Neural progenitor cell (in vitro differentiated cells): Measurements from ENCODE around the gene MACIR. TPM values are rescaled to one million over a fixed set of nuclear protein-coding genes. Genes with fewer than 3 reads are reported as not detected.

Experiments
- DNase-seq: peaks from one replicate; pipeline ENCODE4 v3.0.0-alpha.2; 2016; ENCODE audit warnings: low spot score
- H2AFZ ChIP-seq: fragments of 200-600 bp; sonication (generic); replicated peaks from 2 replicates; pipeline ENCODE4 v1.6.1; 2016; ENCODE audit warnings: antibody characterized with exemption
- H3F3A ChIP-seq: fragments of 200-600 bp; sonication (generic); 2 replicates; pipeline ENCODE4 v1.6.1; 2016; ENCODE audit warnings: antibody characterized with exemption, low read depth
- H3K27ac ChIP-seq: fragments of 200-600 bp; sonication (generic); 2 replicates; pipeline ENCODE4 v1.5.1; 2016; ENCODE audit warnings: mild to moderate bottlenecking
- H3K27me3 ChIP-seq: fragments of 200-600 bp; sonication (generic); 2 replicates; pipeline ENCODE4 v1.6.1; 2016; ENCODE audit warnings: mild to moderate bottlenecking, moderate library complexity
- H3K36me3 ChIP-seq: fragments of 200-600 bp; sonication (generic); 2 replicates; pipeline ENCODE4 v1.5.1; 2016
- H3K4me1 ChIP-seq: fragments of 200-600 bp; sonication (generic); 2 replicates; pipeline ENCODE4 v1.6.1; 2016; ENCODE audit warnings: mixed run types
- H3K4me2 ChIP-seq: fragments of 200-600 bp; sonication (generic); 2 replicates; pipeline ENCODE4 v1.6.1; 2016
- H3K4me3 ChIP-seq: fragments of 200-600 bp; sonication (generic); 2 replicates; pipeline ENCODE4 v1.5.1; 2016
- H3K79me2 ChIP-seq: fragments of 200-600 bp; sonication (generic); 2 replicates; pipeline ENCODE4 v1.6.1; 2016; ENCODE audit warnings: low read depth
- H3K9ac ChIP-seq: fragments of 200-600 bp; sonication (generic); 2 replicates; pipeline ENCODE4 v1.6.1; 2016
- H3K9me3 ChIP-seq: fragments of 200-600 bp; sonication (generic); 2 replicates; pipeline ENCODE4 v1.5.1; 2016; ENCODE audit warnings: low read depth
- H4K20me1 ChIP-seq: fragments of 200-600 bp; sonication (generic); 2 replicates; pipeline ENCODE4 v1.6.1; 2016; ENCODE audit warnings: low read depth
- H3K27ac Mint-ChIP-seq: 3 replicates; pipeline ENCODE4 v1.8.0; 2021; ENCODE audit warnings: mixed read lengths
- H3K27me3 Mint-ChIP-seq: 2 replicates; pipeline ENCODE4 v1.8.0; 2022; ENCODE audit warnings: low read depth, mild to moderate bottlenecking, inconsistent platforms, moderate library complexity, mixed read lengths; ENCODE audit not compliant: insufficient read depth
- H3K36me3 Mint-ChIP-seq: 3 replicates; pipeline ENCODE4 v1.8.0; 2021; ENCODE audit warnings: mixed read lengths
- H3K4me1 Mint-ChIP-seq: 3 replicates; pipeline ENCODE4 v1.8.0; 2021; ENCODE audit warnings: mixed read lengths
- H3K4me3 Mint-ChIP-seq: 3 replicates; pipeline ENCODE4 v1.8.0; 2021; ENCODE audit warnings: mild to moderate bottlenecking, moderate library complexity, mixed read lengths
- H3K9me3 Mint-ChIP-seq: 3 replicates; pipeline ENCODE4 v1.8.0; 2020; ENCODE audit warnings: mixed read lengths
- CTCF ChIP-seq: fragments of 200-600 bp; sonication (generic); IDR thresholded peaks from 2 replicates; pipeline ENCODE4 v1.5.1; 2017; ENCODE audit warnings: antibody characterized with exemption, mild to moderate bottlenecking
- EZH2 ChIP-seq: fragments of 200-600 bp; sonication (generic); IDR thresholded peaks from 2 replicates; pipeline ENCODE4 v1.6.1; 2017; ENCODE audit warnings: antibody characterized with exemption, mild to moderate bottlenecking, moderate library complexity
- EZH2phosphoT487 ChIP-seq: fragments of 200-600 bp; sonication (generic); IDR thresholded peaks from 2 replicates; pipeline ENCODE4 v1.6.1; 2017; ENCODE audit warnings: antibody characterized with exemption
- total RNA-seq: library from RNA; depleted of rRNA; stranded (reverse); fragments of >200 nt; gene quantifications from 2 replicates; pipeline ENCODE4 v1.2.3, GENCODE V29; 2015; ENCODE audit warnings: low replicate concordance

Gene MACIR
- total RNA-seq, 1 donor from 2014 or later = 26.3 TPM

- no peak for DNase-seq
- Histone ChIP-seq H3K4me3 (no peak overlapping the region), H2AFZ (no peak overlapping the region), H3K36me3 (peaks cover 3% of the 10 kb centered on the region), H3K9ac (no peak overlapping the region), H3K27ac (no peak overlapping the region), H3K9me3 (no peaks in the 10 kb centered on the region), H3K79me2 (no peaks in the 10 kb centered on the region), H3K27me3 (no peaks in the 10 kb centered on the region), H3F3A (peaks cover 7% of the 10 kb centered on the region), H4K20me1 (no peaks in the 10 kb centered on the region), H3K4me1 (peaks cover 17% of the 10 kb centered on the region), H3K4me2 (no peak overlapping the region)
- no peak overlapping the region for H3K4me3 Mint-ChIP-seq
- no peak for TF ChIP-seq EZH2
- TF ChIP-seq CTCF = no peak
- TF ChIP-seq EZH2phosphoT487 = no peak
- H3K9me3 Mint-ChIP-seq = no peaks in the 10 kb centered on the region
- H3K36me3 Mint-ChIP-seq = peaks cover 30% of the 10 kb centered on the region
- H3K27ac Mint-ChIP-seq = no peak overlapping the region
- H3K27me3 Mint-ChIP-seq = peaks cover 2% of the 10 kb centered on the region
- peaks cover 3% of the 10 kb centered on the region for H3K4me1 Mint-ChIP-seq
Measured at GRCh38 chr5:103280967-103281366, 22.4 kb downstream of the MACIR start.

- Mint-ChIP-seq H3K4me1 (peaks cover 3% of the 10 kb centered on the region), H3K9me3 (no peaks in the 10 kb centered on the region), H3K36me3 (peaks cover 22% of the 10 kb centered on the region), H3K27ac (no peak overlapping the region), H3K27me3 (peaks cover 2% of the 10 kb centered on the region), H3K4me3 (no peak overlapping the region)
- no peaks in the 10 kb centered on the region for H4K20me1 ChIP-seq
- no peaks in the 10 kb centered on the region for H3K79me2 ChIP-seq
- no peaks in the 10 kb centered on the region for H3K36me3 ChIP-seq
- H3F3A ChIP-seq = peaks cover 7% of the 10 kb centered on the region
- no peak overlapping the region for H3K27ac ChIP-seq
- peaks cover 9% of the 10 kb centered on the region for H3K4me1 ChIP-seq
- H3K4me2 ChIP-seq = no peak overlapping the region
- TF ChIP-seq EZH2phosphoT487 (no peak), EZH2 (no peak), CTCF (no peak)
- no peak overlapping the region for H3K4me3 ChIP-seq
- no peak overlapping the region for H3K9ac ChIP-seq
- no peak for DNase-seq
- no peaks in the 10 kb centered on the region for H3K27me3 ChIP-seq
- H3K9me3 ChIP-seq = no peaks in the 10 kb centered on the region
- no peak overlapping the region for H2AFZ ChIP-seq
Measured at GRCh38 chr5:103283120-103283519, 24.6 kb downstream of the MACIR start.

- Mint-ChIP-seq H3K9me3 (no peaks in the 10 kb centered on the region), H3K27me3 (peaks cover 2% of the 10 kb centered on the region), H3K4me3 (no peak overlapping the region), H3K4me1 (peaks cover 3% of the 10 kb centered on the region), H3K27ac (no peak overlapping the region), H3K36me3 (peaks cover 22% of the 10 kb centered on the region)
- H3K9ac ChIP-seq = no peak overlapping the region
- H3K4me2 ChIP-seq = no peak overlapping the region
- TF ChIP-seq EZH2phosphoT487 = no peak
- no peaks in the 10 kb centered on the region for H4K20me1 ChIP-seq
- peaks cover 7% of the 10 kb centered on the region for H3F3A ChIP-seq
- no peak overlapping the region for H3K4me3 ChIP-seq
- DNase-seq = peak; percentile 6
- H3K36me3 ChIP-seq = no peaks in the 10 kb centered on the region
- peak overlapping the region; percentile 47 for H3K27ac ChIP-seq
- H3K79me2 ChIP-seq = no peaks in the 10 kb centered on the region
- peaks cover 9% of the 10 kb centered on the region for H3K4me1 ChIP-seq
- H3K9me3 ChIP-seq = no peaks in the 10 kb centered on the region
- H3K27me3 ChIP-seq = no peaks in the 10 kb centered on the region
- H2AFZ ChIP-seq = no peak overlapping the region
Measured at GRCh38 chr5:103283869-103284268, 25.3 kb downstream of the MACIR start.

GRCh38 chr5:103286622-103287021, 28.1 kb downstream of the MACIR start:
- H3K9ac ChIP-seq = no peak overlapping the region
- no peak overlapping the region for H3K27ac ChIP-seq
- Mint-ChIP-seq H3K27ac (no peak overlapping the region), H3K9me3 (no peaks in the 10 kb centered on the region), H3K4me3 (no peak overlapping the region), H3K36me3 (peaks cover 3% of the 10 kb centered on the region), H3K27me3 (peaks cover 2% of the 10 kb centered on the region), H3K4me1 (peaks cover 15% of the 10 kb centered on the region)
- H2AFZ ChIP-seq = no peak overlapping the region
- no peaks in the 10 kb centered on the region for H3K36me3 ChIP-seq
- H3K9me3 ChIP-seq = no peaks in the 10 kb centered on the region
- no peak for TF ChIP-seq CTCF
- no peak for TF ChIP-seq EZH2
- no peak for TF ChIP-seq EZH2phosphoT487
- peaks cover 7% of the 10 kb centered on the region for H3F3A ChIP-seq
- no peaks in the 10 kb centered on the region for H3K79me2 ChIP-seq
- peaks cover 9% of the 10 kb centered on the region for H3K4me1 ChIP-seq
- H3K27me3 ChIP-seq = no peaks in the 10 kb centered on the region
- DNase-seq = no peak
- no peak overlapping the region for H3K4me3 ChIP-seq
- H3K4me2 ChIP-seq = no peak overlapping the region
- H4K20me1 ChIP-seq = no peaks in the 10 kb centered on the region
